Measurements from ENCODE around the gene EOLA1.
"Not testable (repeated sequence)": the region's sequence is repeated elsewhere in the genome, so short reads cannot be mapped to it uniquely, and the experiment has no call there.

The EOLA1 gene

DNA sequence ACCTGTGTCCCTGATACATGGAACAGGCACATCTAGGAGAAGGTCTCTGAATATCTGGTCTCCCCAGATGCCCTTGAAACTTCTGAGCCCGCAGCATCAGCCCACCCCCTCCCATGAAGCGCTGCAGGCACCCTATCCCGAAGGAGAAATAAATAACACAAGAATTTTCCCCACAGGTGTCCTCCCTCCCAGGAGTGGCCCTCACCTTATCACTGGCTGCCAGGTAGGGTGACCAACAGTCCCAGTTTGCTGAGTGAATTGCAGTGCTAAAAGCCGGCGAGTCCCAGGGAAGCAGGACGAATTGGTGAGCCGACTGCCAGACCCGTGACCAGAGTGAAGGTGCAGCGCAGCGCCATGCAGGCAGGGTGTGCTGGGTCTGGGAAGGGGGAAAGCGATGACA is 6.8 kb upstream of the EOLA1 start:
- H3K9me3 ChIP-seq (ENCODE audit: control insufficient read depth, low read depth, low read length); H3K27me3 ChIP-seq (ENCODE audit: control insufficient read depth, insufficient read depth, low read length); H3K36me3 ChIP-seq (ENCODE audit: control insufficient read depth, low read depth, low read length); H3K27ac ChIP-seq (ENCODE audit: low read length); H3K9ac ChIP-seq (ENCODE audit: low read length); H3K4me3 ChIP-seq (ENCODE audit: low read length); H3K4me1 ChIP-seq (ENCODE audit: control insufficient read depth, low read depth, low read length): not testable (repeated sequence)

DNA sequence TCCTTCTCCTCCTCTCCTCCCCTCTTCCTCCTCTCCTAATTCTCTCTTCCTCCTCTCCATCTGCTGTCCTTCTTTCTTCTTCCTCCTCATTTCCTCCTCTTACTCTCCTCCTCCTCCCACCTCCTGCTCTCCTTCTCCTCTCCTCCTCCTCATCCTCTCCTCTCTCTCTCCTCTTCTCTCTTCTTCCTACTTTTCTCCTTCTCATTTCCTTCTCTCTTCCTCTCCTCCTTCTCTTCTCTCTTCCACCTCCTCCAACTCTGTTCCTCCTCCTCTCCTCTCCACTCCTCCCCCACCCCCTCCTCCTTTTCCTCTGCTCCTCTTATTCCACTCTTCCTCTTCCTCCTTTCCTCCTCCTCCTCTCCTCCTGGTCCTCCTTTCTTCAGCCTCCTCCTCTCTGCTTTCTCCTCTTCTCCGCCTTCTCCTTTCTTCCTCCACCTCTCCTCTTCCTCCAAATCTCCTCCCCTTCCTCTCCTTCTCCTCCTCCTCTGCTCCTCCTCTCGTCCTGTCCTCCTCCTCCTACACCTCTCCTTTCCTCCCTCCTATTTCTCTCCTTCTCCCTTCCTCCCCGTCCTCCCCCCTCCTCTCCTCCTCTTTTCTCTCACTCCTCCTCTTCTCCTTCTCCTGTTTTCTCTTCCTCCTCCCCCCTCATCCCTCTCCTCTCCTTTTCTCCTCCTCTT is 5.7 kb upstream of the EOLA1 start:
- H3K4me1 ChIP-seq (ENCODE audit: control insufficient read depth, low read depth, low read length); H3K9me3 ChIP-seq (ENCODE audit: control insufficient read depth, low read depth, low read length); H3K36me3 ChIP-seq (ENCODE audit: control insufficient read depth, low read depth, low read length); H3K4me3 ChIP-seq (ENCODE audit: low read length); H3K9ac ChIP-seq (ENCODE audit: low read length); H3K27ac ChIP-seq (ENCODE audit: low read length); H3K27me3 ChIP-seq (ENCODE audit: control insufficient read depth, insufficient read depth, low read length): not testable (repeated sequence)

DNA sequence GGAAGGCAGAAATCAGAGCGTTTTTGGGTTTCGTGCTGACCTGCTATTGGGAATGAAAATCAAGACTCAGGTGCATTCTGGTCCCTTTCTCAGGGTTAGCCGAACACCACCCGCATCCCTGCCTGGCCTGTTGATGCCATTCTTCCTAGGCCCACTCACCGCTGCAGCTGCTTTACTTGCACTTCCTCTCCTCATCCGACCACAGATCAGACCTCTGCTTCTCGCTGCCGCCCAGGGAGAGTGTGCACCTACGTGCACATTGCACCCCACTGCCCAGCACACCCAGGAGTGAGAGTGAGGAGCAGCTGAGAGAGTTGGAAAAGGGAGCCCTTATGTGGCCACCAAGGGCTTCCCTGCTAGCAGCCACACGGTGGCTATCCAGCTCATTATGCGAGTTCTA is 3.3 kb upstream of the EOLA1 start:
- H3K9ac ChIP-seq (ENCODE audit: low read length); H3K36me3 ChIP-seq (ENCODE audit: control insufficient read depth, low read depth, low read length); H3K27ac ChIP-seq (ENCODE audit: low read length); H3K9me3 ChIP-seq (ENCODE audit: control insufficient read depth, low read depth, low read length); H3K4me3 ChIP-seq (ENCODE audit: low read length); H3K4me1 ChIP-seq (ENCODE audit: control insufficient read depth, low read depth, low read length); H3K27me3 ChIP-seq (ENCODE audit: control insufficient read depth, insufficient read depth, low read length): not testable (repeated sequence)

GRCh38 chrX:149539283-149540130 is 1.3 kb upstream of the EOLA1 start:
- Histone ChIP-seq H3K36me3 (ENCODE audit: control insufficient read depth, low read depth, low read length) (no peaks in the 10 kb centered on the region), H3K4me1 (ENCODE audit: control insufficient read depth, low read depth, low read length) (no peaks in the 10 kb centered on the region), H3K9ac (ENCODE audit: low read length) (peak overlapping the region; percentile 39), H3K27me3 (ENCODE audit: control insufficient read depth, insufficient read depth, low read length) (peaks cover 8% of the 10 kb centered on the region), H3K9me3 (ENCODE audit: control insufficient read depth, low read depth, low read length) (no peaks in the 10 kb centered on the region), H3K4me3 (ENCODE audit: low read length) (peak overlapping the region; percentile 61), H3K27ac (ENCODE audit: low read length) (no peak overlapping the region)

GRCh38 chrX:149540131-149540620 is 636 bp upstream of the EOLA1 start:
- peak overlapping the region; percentile 38 for H3K9ac ChIP-seq (ENCODE audit: low read length)
- H3K9me3 ChIP-seq (ENCODE audit: control insufficient read depth, low read depth, low read length) = no peaks in the 10 kb centered on the region
- H3K27me3 ChIP-seq (ENCODE audit: control insufficient read depth, insufficient read depth, low read length) = peaks cover 8% of the 10 kb centered on the region
- H3K4me1 ChIP-seq (ENCODE audit: control insufficient read depth, low read depth, low read length) = no peaks in the 10 kb centered on the region
- H3K27ac ChIP-seq (ENCODE audit: low read length) = no peak overlapping the region
- H3K4me3 ChIP-seq (ENCODE audit: low read length) = peak overlapping the region; percentile 72
- no peaks in the 10 kb centered on the region for H3K36me3 ChIP-seq (ENCODE audit: control insufficient read depth, low read depth, low read length)

DNA sequence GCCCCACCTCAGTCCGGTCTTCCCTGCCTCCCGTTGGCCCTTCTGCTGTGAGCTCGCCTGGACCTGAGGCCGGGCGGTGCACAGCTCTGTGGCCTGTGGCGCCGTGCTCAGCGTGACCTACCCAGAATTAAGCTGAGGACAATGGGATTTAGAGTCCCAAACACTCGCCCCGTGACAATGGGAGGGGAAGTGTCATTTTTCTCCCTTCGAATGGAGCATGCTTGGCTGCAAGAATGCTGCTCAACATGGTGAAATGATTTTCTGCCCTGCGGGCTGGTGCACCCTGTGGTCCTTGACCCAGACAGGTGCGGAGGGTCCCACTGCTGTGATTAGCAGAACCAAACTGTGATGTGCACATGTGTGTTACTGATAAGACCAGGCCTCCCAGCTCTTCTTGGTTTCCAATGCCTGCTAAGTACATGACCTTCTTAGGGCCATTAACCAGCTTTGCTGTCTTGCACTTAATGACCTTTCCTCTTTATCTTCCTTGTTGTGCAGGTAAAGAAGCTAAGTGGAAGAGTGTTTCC is 772 bp downstream of the EOLA1 start:
- peak overlapping the region; percentile 72 for H3K4me3 ChIP-seq (ENCODE audit: low read length)
- H3K9me3 ChIP-seq (ENCODE audit: control insufficient read depth, low read depth, low read length) = no peaks in the 10 kb centered on the region
- H3K27ac ChIP-seq (ENCODE audit: low read length) = no peak overlapping the region
- H3K4me1 ChIP-seq (ENCODE audit: control insufficient read depth, low read depth, low read length) = no peaks in the 10 kb centered on the region
- H3K9ac ChIP-seq (ENCODE audit: low read length) = no peak overlapping the region
- peaks cover 8% of the 10 kb centered on the region for H3K27me3 ChIP-seq (ENCODE audit: control insufficient read depth, insufficient read depth, low read length)
- no peaks in the 10 kb centered on the region for H3K36me3 ChIP-seq (ENCODE audit: control insufficient read depth, low read depth, low read length)

DNA sequence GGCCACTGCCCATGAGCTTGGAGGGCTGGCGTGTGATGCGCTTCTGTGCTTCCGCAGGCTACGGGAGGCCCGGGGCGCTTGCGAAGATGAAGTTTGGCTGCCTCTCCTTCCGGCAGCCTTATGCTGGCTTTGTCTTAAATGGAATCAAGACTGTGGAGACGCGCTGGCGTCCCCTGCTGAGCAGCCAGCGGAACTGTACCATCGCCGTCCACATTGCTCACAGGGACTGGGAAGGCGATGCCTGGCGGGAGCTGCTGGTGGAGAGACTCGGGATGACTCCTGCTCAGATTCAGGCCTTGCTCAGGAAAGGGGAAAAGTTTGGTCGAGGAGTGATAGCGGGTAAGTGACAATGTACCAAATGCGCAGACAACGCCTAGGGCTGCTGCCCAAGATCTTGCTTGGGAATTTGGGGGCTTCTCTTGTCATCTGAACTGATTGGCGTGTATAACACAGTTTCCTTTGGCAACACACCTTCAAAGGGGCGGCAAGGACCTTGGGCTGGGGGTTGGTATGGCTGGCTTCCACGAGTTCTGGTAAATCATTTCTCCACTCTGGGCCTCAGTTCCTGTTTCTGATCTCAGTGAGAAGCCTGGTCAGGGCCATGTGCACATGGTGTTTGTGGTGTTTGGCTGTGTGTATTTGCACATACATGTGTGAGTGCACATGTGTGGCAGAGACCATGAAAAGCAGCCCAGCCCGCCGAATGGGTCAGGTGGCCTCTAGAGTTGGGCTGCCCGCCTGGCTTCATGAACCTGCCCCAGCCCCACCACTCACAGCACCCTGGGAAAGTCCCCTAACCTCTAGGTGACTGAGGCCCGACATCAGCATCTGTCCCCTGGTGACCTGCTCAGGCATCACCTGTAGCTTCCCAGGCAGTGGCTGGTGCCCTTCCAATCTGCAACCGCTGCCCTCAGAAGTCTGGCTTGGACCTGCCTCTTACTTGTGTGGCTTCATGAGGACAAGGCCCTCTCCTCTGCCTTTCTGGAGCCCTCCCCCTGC is 5.0 kb downstream of the EOLA1 start:
- H3K27ac ChIP-seq (ENCODE audit: low read length); H3K36me3 ChIP-seq (ENCODE audit: control insufficient read depth, low read depth, low read length); H3K9ac ChIP-seq (ENCODE audit: low read length); H3K4me3 ChIP-seq (ENCODE audit: low read length); H3K27me3 ChIP-seq (ENCODE audit: control insufficient read depth, insufficient read depth, low read length); H3K9me3 ChIP-seq (ENCODE audit: control insufficient read depth, low read depth, low read length); H3K4me1 ChIP-seq (ENCODE audit: control insufficient read depth, low read depth, low read length): not testable (repeated sequence)

- not testable (repeated sequence) for H3K9ac ChIP-seq (ENCODE audit: low read length); H3K9me3 ChIP-seq (ENCODE audit: control insufficient read depth, low read depth, low read length); H3K27me3 ChIP-seq (ENCODE audit: control insufficient read depth, insufficient read depth, low read length); H3K27ac ChIP-seq (ENCODE audit: low read length); H3K4me3 ChIP-seq (ENCODE audit: low read length); H3K4me1 ChIP-seq (ENCODE audit: control insufficient read depth, low read depth, low read length); H3K36me3 ChIP-seq (ENCODE audit: control insufficient read depth, low read depth, low read length)
These were observed 6.2 kb downstream of the EOLA1 start for GRCh38 chrX:149546962-149547361.

GRCh38 chrX:149547782-149548181 is 7.0 kb downstream of the EOLA1 start:
- not testable (repeated sequence) for H3K27me3 ChIP-seq (ENCODE audit: control insufficient read depth, insufficient read depth, low read length); H3K9ac ChIP-seq (ENCODE audit: low read length); H3K36me3 ChIP-seq (ENCODE audit: control insufficient read depth, low read depth, low read length); H3K9me3 ChIP-seq (ENCODE audit: control insufficient read depth, low read depth, low read length); H3K4me3 ChIP-seq (ENCODE audit: low read length); H3K27ac ChIP-seq (ENCODE audit: low read length); H3K4me1 ChIP-seq (ENCODE audit: control insufficient read depth, low read depth, low read length)

DNA sequence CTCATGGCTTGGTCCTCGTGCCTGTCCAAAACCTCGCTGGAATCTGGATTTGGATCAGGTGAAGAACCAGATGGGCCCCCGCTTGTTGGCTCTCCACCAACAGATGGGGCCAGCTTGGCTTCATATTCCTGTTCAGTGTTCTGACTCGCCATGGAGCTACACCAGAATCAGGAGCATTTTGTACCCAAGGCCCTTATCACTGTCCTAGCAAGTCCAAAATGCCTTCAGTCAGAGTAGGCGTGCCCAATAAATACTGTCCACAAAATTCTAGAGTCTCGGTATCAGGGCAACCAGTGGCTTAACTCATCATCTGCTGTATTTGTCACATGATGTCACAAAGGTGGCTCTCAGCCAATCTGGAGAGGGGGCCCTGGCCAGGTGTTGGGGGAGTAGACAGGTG is 8.9 kb downstream of the EOLA1 start, which contains the start of gene HSFX3:
Gene HSFX3 (minus strand): TSS at position 224 of the 400 bp plus-strand sequence. CDS start 72 bp downstream, at position 152.
- H3K36me3 ChIP-seq (ENCODE audit: control insufficient read depth, low read depth, low read length); H3K27me3 ChIP-seq (ENCODE audit: control insufficient read depth, insufficient read depth, low read length); H3K27ac ChIP-seq (ENCODE audit: low read length); H3K9me3 ChIP-seq (ENCODE audit: control insufficient read depth, low read depth, low read length); H3K4me1 ChIP-seq (ENCODE audit: control insufficient read depth, low read depth, low read length); H3K9ac ChIP-seq (ENCODE audit: low read length); H3K4me3 ChIP-seq (ENCODE audit: low read length): not testable (repeated sequence)

GRCh38 chrX:149550454-149550853 is 9.6 kb downstream of the EOLA1 start:
- H3K27me3 ChIP-seq (ENCODE audit: control insufficient read depth, insufficient read depth, low read length); H3K4me1 ChIP-seq (ENCODE audit: control insufficient read depth, low read depth, low read length); H3K4me3 ChIP-seq (ENCODE audit: low read length); H3K36me3 ChIP-seq (ENCODE audit: control insufficient read depth, low read depth, low read length); H3K9me3 ChIP-seq (ENCODE audit: control insufficient read depth, low read depth, low read length); H3K27ac ChIP-seq (ENCODE audit: low read length); H3K9ac ChIP-seq (ENCODE audit: low read length): not testable (repeated sequence)

Data from iPS-18a (cell line).